Globus pallidus (tissue), 1 donor: Measurements from ENCODE around the gene CCR2.

ENCODE experiments used
- DNase-seq: peaks from one replicate; pipeline ENCODE4 v3.0.0-alpha.2; 2015; ENCODE audit warnings: low spot score

CCR2 gene

GRCh38 chr3:46354984-46355383, 1.1 kb downstream of the CCR2 start:
- DNase-seq, result no peak

DNA sequence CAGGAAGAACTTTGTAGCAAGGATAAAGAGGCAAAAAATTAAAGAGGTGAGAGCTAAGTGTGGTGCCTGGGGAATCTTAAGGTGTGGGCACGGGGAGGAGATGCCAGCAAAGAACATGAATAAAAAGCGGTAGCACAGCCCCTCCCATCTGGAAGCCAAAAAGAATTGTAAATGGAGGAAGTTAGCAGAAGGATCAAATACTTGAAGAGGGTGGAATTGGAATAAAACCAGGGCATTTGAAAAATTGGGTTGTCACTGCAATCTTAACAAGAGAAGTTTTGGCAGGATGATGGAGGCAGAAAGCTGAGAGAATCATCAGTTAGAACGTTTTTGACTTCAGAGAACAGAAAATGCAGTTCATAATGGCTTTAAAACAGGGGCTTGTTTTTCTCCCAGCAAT, 2.4 kb downstream of the CCR2 start:
- no peak for DNase-seq

DNA sequence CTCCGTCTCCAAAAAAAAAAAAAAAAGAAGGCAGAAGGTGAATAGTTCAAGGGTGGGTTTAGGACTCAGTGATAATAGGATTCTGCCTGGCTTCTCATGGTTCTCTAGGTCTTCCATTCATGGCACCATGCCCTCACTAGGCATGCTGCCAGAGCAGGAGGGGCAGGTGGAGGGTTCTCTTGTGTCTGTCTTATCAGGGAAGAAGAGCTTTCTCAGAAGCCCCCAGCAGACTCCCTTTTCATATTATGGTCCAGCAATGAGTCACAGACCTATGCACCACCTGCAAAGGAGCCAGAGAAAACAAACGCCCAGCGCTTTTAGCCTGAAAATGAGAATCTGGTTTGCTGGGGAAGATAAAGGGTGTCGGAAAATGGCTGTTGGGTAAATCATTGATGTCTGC, 3.0 kb downstream of the CCR2 start:
- DNase-seq, result no peak

GRCh38 chr3:46358466-46358865, 4.6 kb downstream of the CCR2 start:
- no peak for DNase-seq

DNA sequence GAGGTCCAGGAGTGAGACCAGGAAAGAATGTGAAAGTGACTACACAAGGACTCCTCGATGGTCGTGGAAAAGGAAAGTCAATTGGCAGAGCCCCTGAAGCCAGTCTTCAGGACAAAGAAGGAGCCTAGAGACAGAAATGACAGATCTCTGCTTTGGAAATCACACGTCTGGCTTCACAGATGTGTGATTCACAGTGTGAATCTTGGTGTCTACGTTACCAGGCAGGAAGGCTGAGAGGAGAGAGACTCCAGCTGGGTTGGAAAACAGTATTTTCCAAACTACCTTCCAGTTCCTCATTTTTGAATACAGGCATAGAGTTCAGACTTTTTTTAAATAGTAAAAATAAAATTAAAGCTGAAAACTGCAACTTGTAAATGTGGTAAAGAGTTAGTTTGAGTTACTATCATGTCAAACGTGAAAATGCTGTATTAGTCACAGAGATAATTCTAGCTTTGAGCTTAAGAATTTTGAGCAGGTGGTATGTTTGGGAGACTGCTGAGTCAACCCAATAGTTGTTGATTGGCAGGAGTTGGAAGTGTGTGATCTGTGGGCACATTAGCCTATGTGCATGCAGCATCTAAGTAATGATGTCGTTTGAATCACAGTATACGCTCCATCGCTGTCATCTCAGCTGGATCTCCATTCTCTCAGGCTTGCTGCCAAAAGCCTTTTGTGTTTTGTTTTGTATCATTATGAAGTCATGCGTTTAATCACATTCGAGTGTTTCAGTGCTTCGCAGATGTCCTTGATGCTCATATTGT, 6.0 kb downstream of the CCR2 start:
- DNase-seq, result peak; percentile 72

DNA sequence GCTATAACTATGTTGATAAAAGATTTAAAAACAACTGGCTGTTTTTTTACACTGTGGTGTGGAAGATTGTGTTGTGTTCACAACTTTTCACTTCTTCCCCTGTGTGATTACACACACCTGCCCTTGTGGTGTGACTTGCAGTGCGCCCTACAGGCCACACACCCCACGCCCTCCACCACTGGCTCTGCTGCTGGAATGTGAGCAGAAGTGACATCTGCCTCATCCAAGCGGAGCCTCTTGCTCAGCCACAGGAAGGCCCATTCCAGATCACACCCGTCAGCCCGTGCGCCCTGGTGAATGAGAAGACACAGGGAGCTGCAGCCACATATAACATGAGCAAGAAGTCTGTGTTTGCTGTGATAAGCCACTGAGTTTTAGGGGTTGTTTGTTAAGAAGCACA, 7.0 kb downstream of the CCR2 start:
- no peak for DNase-seq

GRCh38 chr3:46361408-46362283, 7.7 kb downstream of the CCR2 start:
- no peak for DNase-seq

- no peak for DNase-seq
Measured at GRCh38 chr3:46365041-46365440, 11.1 kb downstream of the CCR2 start.

GRCh38 chr3:46365737-46366524, 12.0 kb downstream of the CCR2 start:
- DNase-seq, result no peak

- DNase-seq, result no peak
Measured at GRCh38 chr3:46367811-46368210, 13.9 kb downstream of the CCR2 start.

DNA sequence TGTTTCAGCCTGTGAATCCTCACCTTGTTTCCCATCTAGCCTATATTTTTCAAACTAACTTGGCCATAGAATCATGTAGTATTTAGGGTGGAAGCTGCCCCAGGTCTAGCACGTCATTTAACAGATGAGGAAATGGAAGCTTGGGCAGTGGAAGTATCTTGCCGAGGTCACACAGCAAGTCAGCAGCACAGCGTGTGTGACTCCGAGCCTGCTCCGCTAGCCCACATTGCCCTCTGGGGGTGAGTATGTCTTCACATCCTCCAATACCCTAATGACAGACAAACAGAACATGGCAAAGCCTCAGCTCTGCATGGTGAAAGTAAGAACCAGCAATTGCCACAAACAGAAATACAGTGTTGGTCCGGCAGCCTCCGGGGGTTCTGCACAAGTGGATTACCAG, 14.7 kb downstream of the CCR2 start:
- peak; percentile 70 for DNase-seq

- no peak for DNase-seq
Measured at GRCh38 chr3:46369151-46369550, 15.2 kb downstream of the CCR2 start.

DNA sequence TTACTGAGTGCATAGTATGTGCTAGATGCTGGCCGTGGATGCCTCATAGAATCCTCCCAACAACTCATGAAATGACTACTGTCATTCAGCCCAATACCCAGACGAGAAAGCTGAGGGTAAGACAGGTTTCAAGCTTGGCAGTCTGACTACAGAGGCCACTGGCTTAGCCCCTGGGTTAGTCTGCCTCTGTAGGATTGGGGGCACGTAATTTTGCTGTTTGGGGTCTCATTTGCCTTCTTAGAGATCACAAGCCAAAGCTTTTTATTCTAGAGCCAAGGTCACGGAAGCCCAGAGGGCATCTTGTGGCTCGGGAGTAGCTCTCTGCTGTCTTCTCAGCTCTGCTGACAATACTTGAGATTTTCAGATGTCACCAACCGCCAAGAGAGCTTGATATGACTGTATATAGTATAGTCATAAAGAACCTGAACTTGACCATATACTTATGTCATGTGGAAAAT, 15.8 kb downstream of the CCR2 start:
- DNase-seq, result no peak

DNA sequence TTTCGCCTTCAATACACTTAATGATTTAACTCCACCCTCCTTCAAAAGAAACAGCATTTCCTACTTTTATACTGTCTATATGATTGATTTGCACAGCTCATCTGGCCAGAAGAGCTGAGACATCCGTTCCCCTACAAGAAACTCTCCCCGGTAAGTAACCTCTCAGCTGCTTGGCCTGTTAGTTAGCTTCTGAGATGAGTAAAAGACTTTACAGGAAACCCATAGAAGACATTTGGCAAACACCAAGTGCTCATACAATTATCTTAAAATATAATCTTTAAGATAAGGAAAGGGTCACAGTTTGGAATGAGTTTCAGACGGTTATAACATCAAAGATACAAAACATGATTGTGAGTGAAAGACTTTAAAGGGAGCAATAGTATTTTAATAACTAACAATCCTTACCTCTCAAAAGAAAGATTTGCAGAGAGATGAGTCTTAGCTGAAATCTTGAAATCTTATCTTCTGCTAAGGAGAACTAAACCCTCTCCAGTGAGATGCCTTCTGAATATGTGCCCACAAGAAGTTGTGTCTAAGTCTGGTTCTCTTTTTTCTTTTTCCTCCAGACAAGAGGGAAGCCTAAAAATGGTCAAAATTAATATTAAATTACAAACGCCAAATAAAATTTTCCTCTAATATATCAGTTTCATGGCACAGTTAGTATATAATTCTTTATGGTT, 17.1 kb downstream of the CCR2 start, which contains the start of gene CCR5:
Gene CCR5, plus strand, starts transcription at position 108 of the 680 bp plus-strand sequence. CDS start 1,957 bp downstream, outside the sequence.
- no peak for DNase-seq

GRCh38 chr3:46371519-46372340, 17.8 kb downstream of the CCR2 start:
- DNase-seq, result no peak

- DNase-seq, result no peak
Measured at GRCh38 chr3:46372492-46373359, 18.8 kb downstream of the CCR2 start.

DNA sequence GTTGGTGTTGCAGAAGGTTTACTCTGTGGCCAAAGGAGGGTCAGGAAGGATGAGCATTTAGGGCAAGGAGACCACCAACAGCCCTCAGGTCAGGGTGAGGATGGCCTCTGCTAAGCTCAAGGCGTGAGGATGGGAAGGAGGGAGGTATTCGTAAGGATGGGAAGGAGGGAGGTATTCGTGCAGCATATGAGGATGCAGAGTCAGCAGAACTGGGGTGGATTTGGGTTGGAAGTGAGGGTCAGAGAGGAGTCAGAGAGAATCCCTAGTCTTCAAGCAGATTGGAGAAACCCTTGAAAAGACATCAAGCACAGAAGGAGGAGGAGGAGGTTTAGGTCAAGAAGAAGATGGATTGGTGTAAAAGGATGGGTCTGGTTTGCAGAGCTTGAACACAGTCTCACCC, 20.8 kb downstream of the CCR2 start:
- no peak for DNase-seq

DNA sequence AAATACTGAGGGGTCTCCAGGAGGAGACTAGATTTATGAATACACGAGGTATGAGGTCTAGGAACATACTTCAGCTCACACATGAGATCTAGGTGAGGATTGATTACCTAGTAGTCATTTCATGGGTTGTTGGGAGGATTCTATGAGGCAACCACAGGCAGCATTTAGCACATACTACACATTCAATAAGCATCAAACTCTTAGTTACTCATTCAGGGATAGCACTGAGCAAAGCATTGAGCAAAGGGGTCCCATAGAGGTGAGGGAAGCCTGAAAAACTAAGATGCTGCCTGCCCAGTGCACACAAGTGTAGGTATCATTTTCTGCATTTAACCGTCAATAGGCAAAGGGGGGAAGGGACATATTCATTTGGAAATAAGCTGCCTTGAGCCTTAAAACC, 21.3 kb downstream of the CCR2 start:
- no peak for DNase-seq

- no peak for DNase-seq
Measured at GRCh38 chr3:46375814-46376213, 21.9 kb downstream of the CCR2 start.

GRCh38 chr3:46378426-46378942, 24.6 kb downstream of the CCR2 start:
- DNase-seq, result peak; percentile 57
